Neural cell (in vitro differentiated cells): ENCODE measurements around the gene TRABD2B. TPM values are rescaled to one million over a fixed set of nuclear protein-coding genes. Genes with fewer than 3 reads are reported as not detected.
"Not testable (repeated sequence)": the region's sequence is repeated elsewhere in the genome, so short reads cannot be mapped to it uniquely, and the experiment has no call there.

ENCODE experiments used
- H2AFZ ChIP-seq: fragments of 200-600, 300-800 bp; sonication (generic), shearing (Covaris generic); 2 replicates; pipeline ENCODE4 v1.6.0; 2014; ENCODE audit warnings: low read depth, mild to moderate bottlenecking, antibody characterized with exemption, low read length, moderate library complexity
- H3F3A ChIP-seq: fragments of 200-600 bp; shearing (Covaris generic); 2 replicates; pipeline ENCODE4 v1.6.1; 2016; ENCODE audit warnings: mild to moderate bottlenecking, moderate library complexity, mixed read lengths, antibody characterized with exemption, low read length; ENCODE audit not compliant: insufficient read depth, poor library complexity, severe bottlenecking
- H3K27ac ChIP-seq: fragments of 200-600, 300-800 bp; sonication (generic), shearing (Covaris generic); 2 replicates; pipeline ENCODE4 v1.5.1; 2014; ENCODE audit warnings: mild to moderate bottlenecking, low read length, moderate library complexity
- H3K27me3 ChIP-seq: fragments of 300-800, 200-600 bp; sonication (generic), shearing (Covaris generic); 2 replicates; pipeline ENCODE4 v1.6.0; 2014; ENCODE audit warnings: mild to moderate bottlenecking, low read depth, low read length, moderate library complexity; ENCODE audit not compliant: insufficient read depth
- H3K36me3 ChIP-seq: fragments of 300-800, 200-600 bp; sonication (generic), shearing (Covaris generic); 2 replicates; pipeline ENCODE4 v1.5.1; 2014; ENCODE audit warnings: mild to moderate bottlenecking, antibody characterized with exemption, low read length, moderate library complexity; ENCODE audit not compliant: insufficient read depth
- H3K4me2 ChIP-seq: fragments of 300-800, 200-600 bp; sonication (generic), shearing (Covaris generic); 2 replicates; pipeline ENCODE4 v1.6.0; 2014; ENCODE audit warnings: mild to moderate bottlenecking, low read length
- H3K4me3 ChIP-seq: fragments of 300-800, 200-600 bp; sonication (generic), shearing (Covaris generic); 2 replicates; pipeline ENCODE4 v1.5.1; 2014; ENCODE audit warnings: mild to moderate bottlenecking, low read length, moderate library complexity
- H3K79me2 ChIP-seq: fragments of 200-600 bp; shearing (Covaris generic); replicated peaks from 2 replicates; pipeline ENCODE4 v1.6.0; 2014; ENCODE audit warnings: mild to moderate bottlenecking, low read length, moderate library complexity; ENCODE audit not compliant: insufficient read depth
- H3K9ac ChIP-seq: fragments of 300-800, 200-600 bp; sonication (generic), shearing (Covaris generic); 2 replicates; pipeline ENCODE4 v1.6.1; 2016; ENCODE audit warnings: mild to moderate bottlenecking, low read length, mixed read lengths
- H3K9me2 ChIP-seq: fragments of 200-600 bp; shearing (Covaris generic); 2 replicates; pipeline ENCODE4 v1.6.1; 2016; ENCODE audit warnings: mild to moderate bottlenecking, low read length, mixed read lengths; ENCODE audit not compliant: insufficient read depth
- H3K9me3 ChIP-seq: fragments of 200-600, 300-800 bp; sonication (generic), shearing (Covaris generic); 2 replicates; pipeline ENCODE4 v1.6.1; 2016; ENCODE audit warnings: mild to moderate bottlenecking, mixed run types, low read length, moderate library complexity, mixed read lengths
- H4K20me1 ChIP-seq: fragments of 200-600 bp; shearing (Covaris generic); 2 replicates; pipeline ENCODE4 v1.6.1; 2016; ENCODE audit warnings: mild to moderate bottlenecking, mixed run types; ENCODE audit not compliant: insufficient read depth
- EP300 ChIP-seq: fragments of 450-650 bp; conservative IDR thresholded peaks from 2 replicates; pipeline ENCODE4 v1.6.1; 2014; ENCODE audit warnings: antibody characterized with exemption, mild to moderate bottlenecking, moderate library complexity; ENCODE audit not compliant: poor library complexity, severe bottlenecking
- EZH2 ChIP-seq: fragments of 200-600, 300-800 bp; shearing (Covaris generic), sonication (generic); IDR thresholded peaks from 2 replicates; pipeline ENCODE4 v1.6.1; 2014; ENCODE audit warnings: antibody characterized with exemption, low read length, borderline replicate concordance, mild to moderate bottlenecking; ENCODE audit not compliant: insufficient read depth, poor library complexity, severe bottlenecking
- MXI1 ChIP-seq: fragments of 450-650 bp; conservative IDR thresholded peaks from 2 replicates; pipeline ENCODE4 v1.6.1; 2014; ENCODE audit warnings: antibody characterized with exemption, mild to moderate bottlenecking; ENCODE audit not compliant: poor library complexity, severe bottlenecking
- POLR2AphosphoS5 ChIP-seq: IDR thresholded peaks from 2 replicates; pipeline ENCODE4 v1.6.1; 2012
- RAD21 ChIP-seq: fragments of 450-650 bp; conservative IDR thresholded peaks from 2 replicates; pipeline ENCODE4 v1.6.1; 2014; ENCODE audit warnings: antibody characterized with exemption, mild to moderate bottlenecking, moderate library complexity
- SMC3 ChIP-seq: fragments of 450-650 bp; conservative IDR thresholded peaks from 2 replicates; pipeline ENCODE4 v1.6.1; 2014; ENCODE audit warnings: antibody characterized with exemption, mild to moderate bottlenecking, moderate library complexity; ENCODE audit not compliant: poor library complexity
- TAF1 ChIP-seq: IDR thresholded peaks from 2 replicates; pipeline ENCODE4 v1.6.1; 2012; ENCODE audit warnings: low read depth
- polyA plus RNA-seq: library from polyadenylated mRNA; depleted of rRNA; stranded (reverse); fragments of >200 nt; gene quantifications from 2 replicates; pipeline ENCODE4 v1.2.3, GENCODE V29; 2014
- TF ChIP-seq, protein P1 (sequence below): IDR thresholded peaks from 2 replicates; pipeline ENCODE4 v1.6.1; 2012; ENCODE audit warnings: borderline replicate concordance
- TF ChIP-seq, protein P2 (sequence below): fragments of 450-650 bp; IDR thresholded peaks from 2 replicates; pipeline ENCODE4 v1.5.1; 2014; ENCODE audit warnings: antibody characterized with exemption, mild to moderate bottlenecking, moderate library complexity; ENCODE audit not compliant: poor library complexity, severe bottlenecking

TRABD2B gene
- polyA plus RNA-seq, 1 donor from 2014 or later = 0.02 TPM

DNA sequence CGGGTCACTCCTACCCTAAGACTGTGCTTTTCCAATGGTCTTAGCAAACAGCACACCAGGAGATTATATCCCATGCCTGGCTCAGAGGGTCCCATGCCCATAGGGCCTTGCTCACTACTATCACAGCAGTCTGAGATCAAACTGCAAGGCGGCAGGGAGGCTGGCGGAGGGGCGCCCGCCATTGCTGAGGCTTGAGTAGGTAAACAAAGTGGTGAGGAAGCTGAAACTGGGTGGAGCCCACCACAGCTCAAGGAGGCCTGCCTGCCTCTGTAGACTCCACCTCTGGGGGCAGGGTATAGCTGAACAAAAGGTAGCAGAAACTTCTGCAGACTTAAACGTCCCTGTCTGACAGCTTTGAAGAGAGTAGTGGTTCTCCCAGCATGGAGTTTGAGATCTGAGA lies 40.7 kb downstream of the TRABD2B start:
- not testable (repeated sequence) for H3K9me3 ChIP-seq, H3K4me3 ChIP-seq, H3K27me3 ChIP-seq, H3K9ac ChIP-seq, H4K20me1 ChIP-seq, H2AFZ ChIP-seq, H3K27ac ChIP-seq, H3F3A ChIP-seq, H3K79me2 ChIP-seq, H3K36me3 ChIP-seq, H3K4me2 ChIP-seq, H3K9me2 ChIP-seq

DNA sequence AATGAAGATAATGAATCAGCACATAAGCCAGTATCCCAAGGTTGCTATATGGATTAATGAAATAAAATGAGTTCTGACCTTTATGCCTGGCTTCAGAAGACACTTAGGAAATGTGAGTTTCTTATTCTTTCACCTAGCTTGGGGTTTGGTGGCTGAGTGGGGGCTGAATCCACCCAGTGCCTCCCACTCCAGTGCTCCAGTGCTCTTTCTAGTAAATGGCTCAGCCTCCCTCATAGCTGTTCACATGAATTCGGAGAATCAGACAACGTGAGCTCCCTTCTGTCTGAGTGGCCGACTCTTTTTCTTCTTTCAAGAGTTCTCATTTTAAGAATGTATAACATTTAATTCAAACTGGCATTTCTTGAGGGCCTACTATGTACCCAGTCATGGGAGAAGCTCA lies 43.5 kb downstream of the TRABD2B start:
- no peak overlapping the region for H3K27ac ChIP-seq
- no peaks in the 10 kb centered on the region for H3K9me3 ChIP-seq
- no peaks in the 10 kb centered on the region for H3K9me2 ChIP-seq
- H3K79me2 ChIP-seq = no peaks in the 10 kb centered on the region
- no peak for TF ChIP-seq MXI1
- no peak for TF ChIP-seq TAF1
- TF ChIP-seq, protein P1, sequence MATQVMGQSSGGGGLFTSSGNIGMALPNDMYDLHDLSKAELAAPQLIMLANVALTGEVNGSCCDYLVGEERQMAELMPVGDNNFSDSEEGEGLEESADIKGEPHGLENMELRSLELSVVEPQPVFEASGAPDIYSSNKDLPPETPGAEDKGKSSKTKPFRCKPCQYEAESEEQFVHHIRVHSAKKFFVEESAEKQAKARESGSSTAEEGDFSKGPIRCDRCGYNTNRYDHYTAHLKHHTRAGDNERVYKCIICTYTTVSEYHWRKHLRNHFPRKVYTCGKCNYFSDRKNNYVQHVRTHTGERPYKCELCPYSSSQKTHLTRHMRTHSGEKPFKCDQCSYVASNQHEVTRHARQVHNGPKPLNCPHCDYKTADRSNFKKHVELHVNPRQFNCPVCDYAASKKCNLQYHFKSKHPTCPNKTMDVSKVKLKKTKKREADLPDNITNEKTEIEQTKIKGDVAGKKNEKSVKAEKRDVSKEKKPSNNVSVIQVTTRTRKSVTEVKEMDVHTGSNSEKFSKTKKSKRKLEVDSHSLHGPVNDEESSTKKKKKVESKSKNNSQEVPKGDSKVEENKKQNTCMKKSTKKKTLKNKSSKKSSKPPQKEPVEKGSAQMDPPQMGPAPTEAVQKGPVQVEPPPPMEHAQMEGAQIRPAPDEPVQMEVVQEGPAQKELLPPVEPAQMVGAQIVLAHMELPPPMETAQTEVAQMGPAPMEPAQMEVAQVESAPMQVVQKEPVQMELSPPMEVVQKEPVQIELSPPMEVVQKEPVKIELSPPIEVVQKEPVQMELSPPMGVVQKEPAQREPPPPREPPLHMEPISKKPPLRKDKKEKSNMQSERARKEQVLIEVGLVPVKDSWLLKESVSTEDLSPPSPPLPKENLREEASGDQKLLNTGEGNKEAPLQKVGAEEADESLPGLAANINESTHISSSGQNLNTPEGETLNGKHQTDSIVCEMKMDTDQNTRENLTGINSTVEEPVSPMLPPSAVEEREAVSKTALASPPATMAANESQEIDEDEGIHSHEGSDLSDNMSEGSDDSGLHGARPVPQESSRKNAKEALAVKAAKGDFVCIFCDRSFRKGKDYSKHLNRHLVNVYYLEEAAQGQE = no peak
- TF ChIP-seq POLR2AphosphoS5 = no peak
- TF ChIP-seq, protein P2, sequence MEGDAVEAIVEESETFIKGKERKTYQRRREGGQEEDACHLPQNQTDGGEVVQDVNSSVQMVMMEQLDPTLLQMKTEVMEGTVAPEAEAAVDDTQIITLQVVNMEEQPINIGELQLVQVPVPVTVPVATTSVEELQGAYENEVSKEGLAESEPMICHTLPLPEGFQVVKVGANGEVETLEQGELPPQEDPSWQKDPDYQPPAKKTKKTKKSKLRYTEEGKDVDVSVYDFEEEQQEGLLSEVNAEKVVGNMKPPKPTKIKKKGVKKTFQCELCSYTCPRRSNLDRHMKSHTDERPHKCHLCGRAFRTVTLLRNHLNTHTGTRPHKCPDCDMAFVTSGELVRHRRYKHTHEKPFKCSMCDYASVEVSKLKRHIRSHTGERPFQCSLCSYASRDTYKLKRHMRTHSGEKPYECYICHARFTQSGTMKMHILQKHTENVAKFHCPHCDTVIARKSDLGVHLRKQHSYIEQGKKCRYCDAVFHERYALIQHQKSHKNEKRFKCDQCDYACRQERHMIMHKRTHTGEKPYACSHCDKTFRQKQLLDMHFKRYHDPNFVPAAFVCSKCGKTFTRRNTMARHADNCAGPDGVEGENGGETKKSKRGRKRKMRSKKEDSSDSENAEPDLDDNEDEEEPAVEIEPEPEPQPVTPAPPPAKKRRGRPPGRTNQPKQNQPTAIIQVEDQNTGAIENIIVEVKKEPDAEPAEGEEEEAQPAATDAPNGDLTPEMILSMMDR = no peak
- no peak for TF ChIP-seq EZH2
- no peak for TF ChIP-seq EP300
- no peak for TF ChIP-seq RAD21
- TF ChIP-seq SMC3 = no peak
- H3K36me3 ChIP-seq = no peaks in the 10 kb centered on the region
- H3K4me2 ChIP-seq = no peak overlapping the region
- no peaks in the 10 kb centered on the region for H3F3A ChIP-seq
- H3K4me3 ChIP-seq = no peak overlapping the region
- H2AFZ ChIP-seq = no peak overlapping the region
- H3K27me3 ChIP-seq = no peaks in the 10 kb centered on the region
- H4K20me1 ChIP-seq = no peaks in the 10 kb centered on the region
- no peak overlapping the region for H3K9ac ChIP-seq

DNA sequence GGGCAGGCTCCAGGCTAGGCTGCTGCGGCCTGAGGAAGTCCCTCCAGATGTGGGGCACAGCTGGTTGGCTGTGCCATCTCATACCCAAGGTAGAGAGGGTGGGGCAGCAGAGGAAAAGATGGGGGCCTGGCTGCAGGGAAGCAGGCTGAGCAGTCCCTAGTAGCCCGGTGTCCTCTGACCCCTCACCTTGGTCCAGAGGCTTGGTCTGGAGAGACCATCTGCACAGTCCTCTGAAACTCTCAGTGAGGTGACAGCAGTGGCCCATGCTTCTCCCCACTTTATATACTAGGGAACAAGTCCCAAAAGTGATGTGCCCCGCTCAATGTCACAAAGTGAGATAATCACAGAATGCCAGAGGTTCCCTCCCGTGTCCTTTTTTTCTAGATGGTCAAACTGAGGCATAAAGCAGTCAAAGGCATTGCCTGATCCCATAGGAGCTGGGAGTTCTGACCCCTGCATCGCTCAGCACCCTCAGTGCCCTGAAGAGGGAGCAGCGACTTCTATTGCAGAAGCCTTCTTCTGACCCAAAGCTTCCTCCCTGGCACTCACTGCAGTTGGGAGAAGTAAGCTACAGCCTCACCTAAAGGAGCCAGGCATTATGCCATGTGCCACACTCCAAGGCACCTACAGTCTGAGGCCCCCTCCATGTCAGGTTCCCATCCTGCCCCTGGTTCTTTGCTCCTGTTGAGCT lies 45.5 kb downstream of the TRABD2B start:
- no peak overlapping the region for H3K27ac ChIP-seq
- no peaks in the 10 kb centered on the region for H3K9me3 ChIP-seq
- TF ChIP-seq, protein P1 = no peak
- no peak for TF ChIP-seq MXI1
- TF ChIP-seq, protein P2 = no peak
- no peak for TF ChIP-seq EZH2
- no peak for TF ChIP-seq RAD21
- no peak for TF ChIP-seq SMC3
- TF ChIP-seq EP300 = no peak
- TF ChIP-seq POLR2AphosphoS5 = no peak
- no peak for TF ChIP-seq TAF1
- no peaks in the 10 kb centered on the region for H3K79me2 ChIP-seq
- H3K9me2 ChIP-seq = no peaks in the 10 kb centered on the region
- no peaks in the 10 kb centered on the region for H3F3A ChIP-seq
- no peak overlapping the region for H2AFZ ChIP-seq
- H3K4me2 ChIP-seq = no peak overlapping the region
- H3K36me3 ChIP-seq = no peaks in the 10 kb centered on the region
- no peak overlapping the region for H3K4me3 ChIP-seq
- no peak overlapping the region for H3K9ac ChIP-seq
- no peaks in the 10 kb centered on the region for H4K20me1 ChIP-seq
- H3K27me3 ChIP-seq = no peaks in the 10 kb centered on the region
